ENCODE measurements around the gene SCRT2. TPM values are rescaled to one million over a fixed set of nuclear protein-coding genes. Genes with fewer than 3 reads are reported as not detected.
"Not testable (repeated sequence)": the region's sequence is repeated elsewhere in the genome, so short reads cannot be mapped to it uniquely, and the experiment has no call there.

The SCRT2 gene
- polyA plus RNA-seq, result not detected

DNA sequence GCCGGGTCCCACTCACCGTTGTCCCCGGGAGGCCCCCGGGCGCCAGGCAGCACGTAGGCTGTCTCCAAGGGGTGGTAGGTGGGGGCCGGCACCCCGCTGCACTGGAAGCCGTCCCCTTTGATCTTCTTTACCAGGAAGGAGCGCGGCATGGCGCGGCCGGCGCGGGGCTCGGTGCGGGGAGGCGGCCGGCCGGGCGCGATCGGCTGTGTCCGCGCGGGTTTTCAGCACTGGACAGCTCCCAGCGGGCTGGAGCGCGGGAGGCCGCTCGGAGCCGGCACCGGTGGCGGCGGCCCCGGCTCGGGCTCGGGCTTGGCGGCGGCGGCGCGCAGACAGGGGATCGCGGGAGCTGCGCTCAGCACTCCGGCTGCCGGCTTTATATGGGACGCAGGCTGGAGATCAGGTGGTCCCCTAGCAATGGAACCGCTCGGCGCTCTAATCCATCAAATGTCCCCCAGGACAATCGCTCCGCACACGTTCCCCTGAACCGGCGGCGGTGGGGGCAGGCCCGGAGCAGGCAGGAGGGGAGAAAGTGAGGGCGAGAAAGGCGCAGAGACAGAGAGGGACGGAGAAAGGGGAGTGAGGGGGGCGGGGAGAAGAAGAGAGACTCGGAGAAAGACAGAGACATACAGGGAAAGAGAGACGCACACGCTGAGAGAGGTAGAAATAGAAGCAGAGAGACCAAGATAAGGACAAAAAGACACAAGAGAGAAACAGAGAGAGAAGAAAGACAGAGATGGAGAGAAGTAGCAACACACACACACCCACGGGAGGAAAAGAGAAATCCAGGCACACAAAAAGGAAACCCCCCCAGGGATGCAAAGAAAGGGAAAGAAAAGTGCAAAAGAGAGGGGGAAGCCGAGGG lies at the start of gene SCRT2:
Gene SCRT2 (minus strand): TSS at position 350 of the 862 bp plus-strand sequence. CDS start 201 bp downstream, at position 149.
- peaks cover 0 to 5% (median under 1%) of the 10 kb centered on the region in 6 donors for H3K9me3 Mint-ChIP-seq
- peaks cover 18 to 35% (median 21%) of the 10 kb centered on the region in 3 donors for H3K27me3 Mint-ChIP-seq (ENCODE audit: low read depth in 3 of 3)
- H3K27ac Mint-ChIP-seq, result no peak within 1 kb of the TSS
- peak within 1 kb of the TSS in 3 of 5 donors; percentile 15 to 29 (median 27) for H3K4me3 Mint-ChIP-seq
- peaks cover 0 to 4% (median 4%) of the 10 kb centered on the region in 3 donors for H3K36me3 Mint-ChIP-seq
- peak; percentile 63 for DNase-seq
- H3K4me1 Mint-ChIP-seq, result peaks cover 6 to 8% of the 10 kb centered on the region in 2 donors

DNA sequence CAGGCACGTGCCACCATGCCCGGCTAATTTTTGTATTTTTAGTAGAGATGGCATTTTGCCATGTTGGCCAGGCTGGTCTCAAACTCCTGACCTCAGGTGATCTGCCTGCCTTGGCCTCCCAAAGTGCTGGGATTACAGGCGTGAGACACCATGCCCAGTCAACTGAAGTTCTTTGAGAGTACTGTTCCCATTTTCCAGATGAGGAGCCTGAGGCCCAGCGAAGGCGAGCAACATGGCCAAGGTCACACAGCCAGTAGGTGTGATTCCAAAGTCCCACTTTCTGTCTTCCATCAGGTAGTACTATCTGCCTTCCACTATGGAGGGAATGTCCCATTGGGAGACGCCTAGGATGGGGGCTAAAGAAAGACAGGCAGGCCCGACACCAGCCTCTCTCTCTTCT lies 49.2 kb upstream of the SCRT2 start:
- H3K36me3 Mint-ChIP-seq; H3K4me3 Mint-ChIP-seq; H3K4me1 Mint-ChIP-seq; H3K27ac Mint-ChIP-seq; H3K27me3 Mint-ChIP-seq (ENCODE audit: low read depth in 3 of 3); H3K9me3 Mint-ChIP-seq; DNase-seq: not testable (repeated sequence)

DNA sequence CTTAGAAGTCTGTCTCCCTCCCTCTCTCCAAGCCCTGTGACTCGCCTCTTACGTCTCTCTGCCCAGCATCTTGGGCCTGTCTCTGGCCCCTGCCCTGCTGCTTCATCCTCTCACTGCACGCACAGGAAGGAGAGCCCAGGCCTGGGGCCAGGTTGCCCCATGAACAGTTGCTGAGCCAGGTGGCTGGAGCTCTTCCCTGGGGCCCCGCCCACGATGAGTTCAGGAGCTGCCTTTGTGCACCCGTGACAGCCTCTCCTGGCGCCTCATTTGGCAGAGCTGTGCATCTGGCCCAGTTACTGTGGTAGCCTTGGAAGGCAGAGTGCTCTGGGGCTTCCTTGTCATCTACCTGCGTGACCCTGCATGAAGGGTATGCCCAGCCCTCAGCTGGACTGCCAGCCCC lies 48.2 kb upstream of the SCRT2 start:
- peaks cover 2 to 8% (median 6%) of the 10 kb centered on the region in 3 donors for H3K27me3 Mint-ChIP-seq (ENCODE audit: low read depth in 3 of 3)
- DNase-seq, result no peak
- H3K36me3 Mint-ChIP-seq, result no peaks in the 10 kb centered on the region
- no peak overlapping the region for H3K4me3 Mint-ChIP-seq
- H3K9me3 Mint-ChIP-seq, result peaks cover 0 to 2% (median 0%) of the 10 kb centered on the region in 6 donors
- no peaks in the 10 kb centered on the region for H3K4me1 Mint-ChIP-seq
- H3K27ac Mint-ChIP-seq, result no peak overlapping the region

DNA sequence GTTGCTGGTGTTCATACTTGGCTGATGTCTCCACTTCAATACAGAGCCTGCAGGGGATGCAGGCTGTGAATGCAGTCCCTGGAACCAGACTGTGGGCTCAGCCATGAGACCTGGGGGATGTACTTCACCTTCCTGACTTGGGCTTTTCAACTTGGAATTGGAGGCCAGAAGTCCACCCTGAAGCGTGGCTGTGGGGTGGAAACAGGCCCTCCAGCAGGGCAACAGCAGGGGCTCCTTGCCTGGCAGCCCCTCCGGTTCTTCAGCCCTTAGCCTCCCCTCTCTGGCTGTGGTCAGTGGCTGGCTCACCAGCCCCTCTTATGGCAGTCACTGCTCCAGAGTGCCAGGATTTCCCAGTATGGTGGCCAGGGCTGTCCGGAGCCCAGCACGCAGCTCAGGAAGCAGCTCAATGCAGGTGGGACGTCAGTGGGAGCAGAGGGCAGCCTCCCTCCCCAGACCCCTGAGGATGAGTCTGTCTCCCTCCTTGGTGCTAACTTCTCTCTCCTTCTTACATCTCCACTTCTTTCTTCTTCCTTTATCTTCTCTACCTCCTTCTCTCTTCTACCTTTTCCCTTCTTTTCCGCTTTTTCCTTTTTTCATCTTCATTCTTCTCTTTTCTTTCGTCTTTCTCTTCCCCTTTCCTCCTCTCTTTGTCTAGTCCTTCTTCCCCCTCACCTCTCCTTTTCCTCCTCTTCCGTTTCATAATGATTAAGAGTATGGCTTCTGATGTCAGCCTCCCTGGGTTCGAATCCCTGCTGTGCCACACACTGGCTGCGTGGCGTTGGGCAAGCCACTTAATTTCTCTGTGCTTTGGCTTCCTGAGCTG lies 47.4 kb upstream of the SCRT2 start:
- Mint-ChIP-seq H3K4me1 (no peaks in the 10 kb centered on the region), H3K27me3 (ENCODE audit: low read depth in 3 of 3) (peaks cover 7 to 8% (median 8%) of the 10 kb centered on the region in 3 donors), H3K27ac (no peak overlapping the region), H3K4me3 (no peak overlapping the region), H3K9me3 (peaks cover 0 to 2% (median 0%) of the 10 kb centered on the region in 6 donors), H3K36me3 (no peaks in the 10 kb centered on the region)
- DNase-seq, result no peak

DNA sequence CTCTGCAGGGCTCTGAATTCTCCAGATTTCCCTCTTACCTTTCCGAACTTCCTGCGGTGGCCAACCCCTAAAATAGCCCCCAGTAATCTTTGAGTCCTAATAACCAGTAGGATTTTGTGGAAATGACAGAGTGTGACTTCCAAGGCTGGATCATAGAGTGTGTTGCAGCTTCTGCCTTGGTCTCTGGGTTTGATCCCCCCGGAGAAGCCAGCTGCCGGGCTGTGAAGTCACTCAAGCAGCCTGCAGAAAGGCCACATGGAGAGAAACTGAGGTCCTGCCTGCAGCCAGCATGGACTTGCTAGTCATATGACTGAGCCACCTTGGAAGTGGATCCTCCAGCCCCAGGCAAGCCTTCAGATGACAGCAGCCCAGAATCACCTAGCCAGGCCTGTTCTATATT lies 46.3 kb upstream of the SCRT2 start:
- H3K27me3 Mint-ChIP-seq (ENCODE audit: low read depth in 3 of 3), result peaks cover 5 to 11% (median 7%) of the 10 kb centered on the region in 3 donors
- no peak overlapping the region for H3K4me3 Mint-ChIP-seq
- H3K9me3 Mint-ChIP-seq, result peaks cover 0 to 2% (median 0%) of the 10 kb centered on the region in 6 donors
- no peak overlapping the region for H3K27ac Mint-ChIP-seq
- no peaks in the 10 kb centered on the region for H3K36me3 Mint-ChIP-seq
- no peak for DNase-seq
- no peaks in the 10 kb centered on the region for H3K4me1 Mint-ChIP-seq

DNA sequence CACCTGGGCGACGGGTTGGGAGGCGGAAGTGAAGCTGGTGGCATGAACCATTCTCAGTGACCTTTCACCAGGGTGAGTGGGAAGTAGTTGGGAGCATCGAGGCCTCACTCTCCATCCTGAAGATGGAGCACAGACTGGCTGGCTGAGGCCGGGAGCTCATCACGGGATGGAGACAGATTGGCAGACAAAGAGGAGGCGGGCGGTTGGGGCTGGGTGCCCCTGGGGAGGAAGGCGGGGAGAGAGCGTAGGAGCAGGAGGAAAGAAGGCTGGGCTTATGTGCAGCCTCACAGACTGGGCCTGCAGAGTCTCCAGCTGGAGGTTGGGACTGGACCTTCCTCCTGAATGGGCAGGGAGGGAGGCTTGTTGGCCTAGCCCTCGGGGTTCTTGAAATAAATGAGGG lies 44.2 kb upstream of the SCRT2 start:
- H3K27ac Mint-ChIP-seq, result no peak overlapping the region
- DNase-seq, result no peak
- H3K36me3 Mint-ChIP-seq, result no peaks in the 10 kb centered on the region
- no peak overlapping the region for H3K4me3 Mint-ChIP-seq
- H3K9me3 Mint-ChIP-seq, result peaks cover 0 to 2% (median 0%) of the 10 kb centered on the region in 6 donors
- peaks cover 2 to 7% (median 5%) of the 10 kb centered on the region in 3 donors for H3K27me3 Mint-ChIP-seq (ENCODE audit: low read depth in 3 of 3)
- H3K4me1 Mint-ChIP-seq, result no peaks in the 10 kb centered on the region

DNA sequence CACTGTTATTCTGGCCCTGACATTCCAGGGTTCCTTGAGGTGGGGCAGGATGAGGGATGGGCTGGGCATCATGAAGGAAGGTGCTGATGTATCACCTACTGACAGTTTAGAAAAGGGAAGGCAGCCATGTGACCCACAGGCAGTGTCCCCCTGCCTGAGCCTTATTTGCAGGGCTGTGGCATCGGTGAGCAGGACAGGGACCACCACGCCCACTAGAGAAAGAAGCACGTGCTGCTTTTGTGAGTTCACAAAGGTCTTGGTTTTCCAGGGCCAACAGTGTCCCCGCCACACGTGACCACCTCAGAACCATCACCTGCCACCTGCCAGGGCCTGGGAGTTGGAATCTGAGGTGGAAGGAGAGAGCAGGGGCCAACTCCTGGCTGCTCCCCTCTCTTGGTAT lies 43.5 kb upstream of the SCRT2 start:
- DNase-seq, result no peak
- no peak overlapping the region for H3K27ac Mint-ChIP-seq
- H3K9me3 Mint-ChIP-seq, result peaks cover 0 to 2% (median 0%) of the 10 kb centered on the region in 6 donors
- no peak overlapping the region for H3K4me3 Mint-ChIP-seq
- H3K4me1 Mint-ChIP-seq, result no peaks in the 10 kb centered on the region
- H3K27me3 Mint-ChIP-seq (ENCODE audit: low read depth in 3 of 3), result peaks cover 0 to 7% (median 5%) of the 10 kb centered on the region in 3 donors
- H3K36me3 Mint-ChIP-seq, result no peaks in the 10 kb centered on the region

DNA sequence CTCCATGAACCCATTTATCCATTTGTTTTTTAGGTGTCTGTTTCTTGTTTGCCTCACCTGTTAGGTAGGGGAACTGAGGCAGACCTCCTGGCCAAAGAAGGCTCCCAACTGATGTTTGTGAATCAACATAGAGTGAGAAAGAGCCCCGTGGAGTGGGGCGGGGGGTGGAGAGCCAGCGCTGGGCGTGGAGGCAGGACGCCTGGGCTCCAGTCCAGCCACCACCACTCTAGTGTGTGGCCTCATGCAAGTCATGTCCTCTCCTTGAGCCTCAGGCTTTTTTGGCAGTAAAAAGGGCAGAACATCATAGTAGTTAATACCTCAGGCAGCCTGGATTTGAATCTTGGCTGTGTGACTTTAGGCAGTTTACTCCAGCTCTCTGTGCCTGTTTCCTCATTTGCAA lies 42.2 kb upstream of the SCRT2 start:
- Mint-ChIP-seq H3K27me3 (ENCODE audit: low read depth in 3 of 3) (peaks cover 0 to 10% (median 5%) of the 10 kb centered on the region in 3 donors), H3K4me1 (no peaks in the 10 kb centered on the region), H3K27ac (no peak overlapping the region), H3K9me3 (peaks cover 0 to 2% (median 0%) of the 10 kb centered on the region in 6 donors), H3K4me3 (no peak overlapping the region), H3K36me3 (no peaks in the 10 kb centered on the region)
- DNase-seq, result no peak

DNA sequence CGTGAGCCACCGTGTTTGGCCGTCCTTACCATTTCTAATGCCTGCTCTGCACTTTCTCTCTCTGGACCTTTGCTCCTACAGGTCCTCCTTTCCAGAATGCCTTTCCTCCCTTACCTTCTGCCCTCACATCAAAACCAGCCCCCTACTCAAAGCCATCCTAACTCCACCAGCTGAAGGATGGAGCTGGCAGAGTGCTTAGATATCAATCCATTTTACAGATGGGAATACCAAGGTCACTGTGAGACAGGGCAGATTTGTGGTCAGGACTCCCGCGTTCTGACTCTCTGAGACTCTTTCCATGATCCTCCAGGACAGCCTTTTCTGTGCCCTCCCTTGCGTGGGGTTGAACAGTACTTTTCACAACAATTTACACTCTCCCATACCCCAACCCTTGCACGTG lies 41.7 kb upstream of the SCRT2 start:
- Mint-ChIP-seq H3K27ac (no peak overlapping the region), H3K4me3 (no peak overlapping the region), H3K27me3 (ENCODE audit: low read depth in 3 of 3) (peaks cover 0 to 10% (median 5%) of the 10 kb centered on the region in 3 donors), H3K9me3 (peaks cover 0 to 2% (median 0%) of the 10 kb centered on the region in 6 donors), H3K36me3 (peaks cover 0 to 2% (median 0%) of the 10 kb centered on the region in 3 donors), H3K4me1 (no peaks in the 10 kb centered on the region)
- DNase-seq, result no peak

DNA sequence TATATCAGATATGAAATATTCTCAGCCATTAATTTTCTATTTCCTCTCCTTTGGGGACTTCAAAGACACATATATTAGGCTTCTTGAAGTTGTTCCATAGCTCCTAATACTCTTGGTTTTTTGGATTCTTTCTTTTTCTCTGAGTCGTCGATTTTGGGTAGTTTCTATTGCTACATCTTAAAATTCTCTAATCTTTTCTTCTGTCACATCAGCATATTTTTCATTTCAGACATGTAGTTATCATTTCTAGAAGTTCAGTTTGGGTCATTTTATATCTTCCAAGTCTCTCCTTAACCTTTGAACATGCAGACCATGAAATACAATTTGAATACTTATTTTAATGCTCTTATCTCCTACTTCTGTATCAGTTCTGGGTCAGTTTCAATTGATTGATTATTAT lies 38.9 kb upstream of the SCRT2 start:
- Mint-ChIP-seq H3K27me3 (ENCODE audit: low read depth in 3 of 3) (peaks cover 3 to 16% (median 9%) of the 10 kb centered on the region in 3 donors), H3K27ac (no peak overlapping the region), H3K36me3 (peaks cover 0 to 5% (median 0%) of the 10 kb centered on the region in 3 donors), H3K9me3 (peaks cover 0 to 2% (median 0%) of the 10 kb centered on the region in 6 donors), H3K4me3 (no peak overlapping the region), H3K4me1 (no peaks in the 10 kb centered on the region)
- no peak for DNase-seq

DNA sequence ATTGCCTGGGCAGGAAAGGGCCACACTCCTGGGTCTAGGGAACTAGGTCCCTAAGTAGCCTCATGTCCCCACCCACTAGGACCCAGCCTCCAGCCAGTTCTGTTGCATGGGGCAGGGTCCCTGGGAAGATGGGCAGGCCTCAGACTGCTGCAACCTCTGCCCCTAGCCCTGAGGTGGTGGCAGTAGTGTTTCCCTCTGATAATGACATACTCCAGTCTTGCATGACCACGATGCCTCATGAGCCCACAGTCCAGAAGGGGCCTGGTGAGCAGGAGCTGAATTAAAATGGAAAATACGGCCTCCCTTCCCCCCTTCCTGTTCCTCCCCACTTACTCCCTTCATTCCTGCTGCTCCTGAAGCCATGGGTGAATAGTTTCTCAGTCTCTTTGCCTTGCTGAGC lies 36.0 kb upstream of the SCRT2 start:
- peaks cover 0 to 5% (median 1%) of the 10 kb centered on the region in 6 donors for H3K9me3 Mint-ChIP-seq
- H3K4me1 Mint-ChIP-seq, result no peaks in the 10 kb centered on the region
- H3K36me3 Mint-ChIP-seq, result peaks cover 0 to 5% (median 4%) of the 10 kb centered on the region in 3 donors
- H3K4me3 Mint-ChIP-seq, result no peak overlapping the region
- no peak for DNase-seq
- H3K27ac Mint-ChIP-seq, result no peak overlapping the region
- peaks cover 3 to 13% (median 13%) of the 10 kb centered on the region in 3 donors for H3K27me3 Mint-ChIP-seq (ENCODE audit: low read depth in 3 of 3)

DNA sequence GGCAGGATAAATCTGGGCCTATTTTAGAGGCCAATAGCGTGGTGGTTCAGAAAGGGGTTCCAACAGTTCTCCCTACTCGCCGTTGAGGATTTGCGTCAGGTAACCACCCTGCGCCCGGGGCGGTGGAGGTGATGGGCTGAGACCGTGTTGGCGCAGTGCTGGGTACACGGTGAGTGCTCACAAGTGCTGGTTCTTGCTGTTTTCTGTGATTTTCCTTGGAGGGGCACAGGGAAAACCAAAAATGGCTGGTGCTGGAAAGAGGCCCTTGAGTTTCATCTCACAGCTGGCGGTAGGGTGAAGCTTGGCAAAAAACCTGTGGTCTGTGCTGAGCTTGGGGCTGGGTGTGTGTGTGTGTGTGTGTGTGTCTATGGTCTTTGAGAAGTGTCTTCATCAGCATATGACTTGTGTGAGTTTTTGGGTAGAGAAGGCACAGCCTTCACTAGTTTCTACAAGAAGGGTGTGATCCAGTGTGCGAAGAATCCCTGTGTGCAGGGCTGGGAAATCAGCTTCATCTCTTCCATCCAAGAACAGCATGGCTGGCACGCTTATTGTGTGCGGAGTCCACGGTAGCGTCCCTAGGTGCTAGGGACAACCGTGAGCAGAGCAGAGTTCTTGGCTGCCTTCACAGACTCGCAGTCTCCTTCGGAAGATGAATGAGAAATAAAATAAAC lies 35.3 kb upstream of the SCRT2 start:
- H3K27ac Mint-ChIP-seq, result no peak overlapping the region
- H3K27me3 Mint-ChIP-seq (ENCODE audit: low read depth in 3 of 3), result peaks cover 3 to 13% (median 13%) of the 10 kb centered on the region in 3 donors
- H3K4me3 Mint-ChIP-seq, result no peak overlapping the region

DNA sequence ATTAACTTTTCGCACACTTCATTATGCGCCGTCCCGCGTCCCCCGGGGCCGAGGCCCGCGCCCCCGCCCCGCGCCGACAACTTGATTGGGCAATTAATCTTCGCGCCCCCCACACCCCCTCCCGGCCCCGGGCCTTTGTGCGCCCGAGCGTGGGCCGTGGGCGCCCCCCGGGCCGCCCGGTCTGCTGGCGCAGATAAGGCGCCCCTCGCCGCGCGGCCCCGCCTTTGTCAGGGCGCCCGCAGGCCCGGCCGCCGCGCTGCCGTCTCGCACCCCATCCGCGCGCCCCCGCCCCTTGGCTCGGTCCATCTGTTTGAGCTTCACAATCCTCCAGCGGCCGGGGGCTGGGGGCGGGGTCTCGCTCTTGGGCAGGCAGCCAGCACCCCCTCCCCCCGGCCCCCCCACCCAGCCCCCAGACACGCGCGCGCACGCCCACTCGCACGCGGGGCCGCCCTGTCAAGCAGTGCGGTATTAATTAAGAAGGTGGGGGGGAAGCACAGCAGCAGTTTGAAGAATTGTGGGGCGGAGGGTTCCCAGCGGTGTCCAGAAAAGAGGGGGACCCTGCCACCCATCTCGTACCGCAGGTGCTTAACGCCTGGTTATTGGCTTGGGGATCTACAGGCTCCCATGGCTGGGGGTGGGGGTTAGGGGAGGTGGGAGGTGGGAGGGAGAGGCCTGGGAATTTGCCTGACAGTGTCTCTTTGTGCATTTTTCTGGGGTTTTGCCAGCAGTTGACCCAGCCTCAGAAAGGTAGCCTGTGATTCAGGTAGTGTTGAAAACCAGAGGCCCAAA lies 34.6 kb upstream of the SCRT2 start:
- no peak overlapping the region for H3K4me3 Mint-ChIP-seq
- H3K36me3 Mint-ChIP-seq, result peaks cover 0 to 5% (median 4%) of the 10 kb centered on the region in 3 donors
- no peaks in the 10 kb centered on the region for H3K4me1 Mint-ChIP-seq
- H3K27me3 Mint-ChIP-seq (ENCODE audit: low read depth in 3 of 3), result peaks cover 3 to 15% (median 13%) of the 10 kb centered on the region in 3 donors
- no peak overlapping the region for H3K27ac Mint-ChIP-seq
- DNase-seq, result no peak
- H3K9me3 Mint-ChIP-seq, result peaks cover 0 to 5% (median 1%) of the 10 kb centered on the region in 6 donors

More for the DNA sequence above, 35.3 kb upstream of the SCRT2 start:
- Mint-ChIP-seq H3K4me1 (no peaks in the 10 kb centered on the region), H3K36me3 (peaks cover 0 to 5% (median 4%) of the 10 kb centered on the region in 3 donors), H3K9me3 (peaks cover 0 to 5% (median 1%) of the 10 kb centered on the region in 6 donors)
- DNase-seq, result no peak

Measured in immature natural killer cell (primary cell).